ENCODE measurements around the gene MEAK7.
A peak's percentile ranks its signal among the peaks of the same experiment; 100 is the strongest.

MEAK7 gene, protein sequence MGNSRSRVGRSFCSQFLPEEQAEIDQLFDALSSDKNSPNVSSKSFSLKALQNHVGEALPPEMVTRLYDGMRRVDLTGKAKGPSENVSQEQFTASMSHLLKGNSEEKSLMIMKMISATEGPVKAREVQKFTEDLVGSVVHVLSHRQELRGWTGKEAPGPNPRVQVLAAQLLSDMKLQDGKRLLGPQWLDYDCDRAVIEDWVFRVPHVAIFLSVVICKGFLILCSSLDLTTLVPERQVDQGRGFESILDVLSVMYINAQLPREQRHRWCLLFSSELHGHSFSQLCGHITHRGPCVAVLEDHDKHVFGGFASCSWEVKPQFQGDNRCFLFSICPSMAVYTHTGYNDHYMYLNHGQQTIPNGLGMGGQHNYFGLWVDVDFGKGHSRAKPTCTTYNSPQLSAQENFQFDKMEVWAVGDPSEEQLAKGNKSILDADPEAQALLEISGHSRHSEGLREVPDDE

DNA sequence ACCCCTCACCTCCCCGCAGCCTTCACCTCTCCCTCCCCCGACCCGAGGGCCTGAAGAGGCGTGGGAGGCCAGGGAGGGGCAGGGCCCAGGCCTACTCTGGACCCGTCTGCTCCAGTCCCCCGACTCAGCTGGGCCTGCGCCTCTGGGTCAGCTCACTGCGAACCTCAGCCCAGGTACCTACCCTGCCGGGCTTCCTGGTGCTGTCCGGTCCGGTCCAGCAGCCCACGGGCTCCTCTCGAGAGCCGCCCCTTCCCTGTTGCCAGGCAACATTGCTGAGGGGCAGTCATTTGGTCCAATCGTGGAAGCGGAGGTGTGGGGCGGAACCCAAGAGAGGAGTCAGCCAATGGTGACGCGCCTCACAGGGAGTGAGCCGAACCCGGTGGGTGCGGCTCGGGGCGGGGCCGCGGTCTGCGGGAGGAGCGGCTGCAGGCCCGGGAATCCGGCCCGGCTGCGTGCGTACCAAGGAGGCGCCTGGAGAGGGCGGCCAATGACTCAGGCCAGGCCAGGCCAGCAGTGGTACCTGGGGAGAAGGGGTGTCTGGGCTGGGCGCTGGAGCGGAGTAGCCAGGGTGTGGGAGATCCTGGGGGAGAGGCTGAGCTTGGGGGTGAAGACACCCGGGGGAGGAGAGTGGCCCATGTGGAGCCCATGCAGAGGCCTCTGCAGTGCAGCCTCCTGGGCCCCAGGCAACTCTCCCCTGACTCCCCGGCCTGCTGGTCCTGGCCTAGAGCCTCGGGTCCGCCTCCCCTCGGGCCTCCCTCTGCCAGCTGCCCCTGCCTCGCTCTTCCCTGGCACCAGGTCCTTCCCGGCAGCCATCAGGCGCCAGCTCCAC is at the start of gene MEAK7:
Gene MEAK7, minus strand, starts transcription at position 240 of the 829 bp plus-strand sequence. CDS start 6,573 bp downstream, outside the sequence.
- peak; percentile 96 for DNase-seq (ENCODE audit: low read depth)

DNA sequence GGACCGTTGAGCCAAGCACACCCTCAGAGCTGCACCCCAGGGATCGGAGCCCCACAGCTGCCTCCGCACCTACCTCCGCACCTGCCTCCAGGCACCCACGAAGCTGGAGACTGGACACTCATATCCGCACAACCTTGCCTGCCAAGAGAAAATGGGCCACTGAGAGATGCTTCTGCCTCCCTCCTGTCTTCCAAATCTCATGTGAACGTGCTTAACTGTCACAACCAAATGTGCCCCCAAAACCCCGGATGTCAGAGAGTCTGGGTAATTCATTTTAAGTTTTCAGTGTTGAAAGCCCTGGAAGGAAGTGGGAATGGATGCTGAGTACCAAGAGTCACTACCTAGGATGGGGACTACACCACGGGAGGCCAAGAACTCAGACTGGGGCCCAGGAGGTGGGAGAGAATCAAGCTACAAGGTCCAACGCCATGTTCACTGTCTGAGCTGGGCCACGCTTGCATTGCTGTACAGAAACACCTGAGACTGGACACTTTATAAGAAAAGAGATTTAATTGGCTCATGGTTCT is 49.5 kb upstream of the MEAK7 start:
- DNase-seq (ENCODE audit: low read depth) = no peak

DNA sequence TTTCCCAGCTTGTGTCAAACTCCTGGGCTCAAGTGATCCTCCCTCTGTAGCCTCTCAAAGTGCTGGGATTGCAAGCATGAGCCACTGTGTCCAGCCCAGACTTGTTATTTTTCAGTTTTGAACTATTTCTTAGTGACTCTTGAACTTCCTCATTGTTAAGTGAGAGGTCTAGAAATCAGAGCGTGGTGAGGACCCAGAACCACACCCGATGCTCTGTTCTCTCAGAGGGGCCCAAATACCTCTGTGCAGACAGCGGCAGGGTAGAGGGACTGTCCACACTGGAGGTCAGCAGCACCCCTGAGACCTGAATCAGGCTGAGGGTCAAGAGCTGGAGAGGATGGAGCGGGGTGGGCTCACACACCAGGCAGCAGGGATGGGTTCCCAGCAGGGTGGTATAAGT is 47.7 kb upstream of the MEAK7 start:
- no peak for DNase-seq (ENCODE audit: low read depth)

DNA sequence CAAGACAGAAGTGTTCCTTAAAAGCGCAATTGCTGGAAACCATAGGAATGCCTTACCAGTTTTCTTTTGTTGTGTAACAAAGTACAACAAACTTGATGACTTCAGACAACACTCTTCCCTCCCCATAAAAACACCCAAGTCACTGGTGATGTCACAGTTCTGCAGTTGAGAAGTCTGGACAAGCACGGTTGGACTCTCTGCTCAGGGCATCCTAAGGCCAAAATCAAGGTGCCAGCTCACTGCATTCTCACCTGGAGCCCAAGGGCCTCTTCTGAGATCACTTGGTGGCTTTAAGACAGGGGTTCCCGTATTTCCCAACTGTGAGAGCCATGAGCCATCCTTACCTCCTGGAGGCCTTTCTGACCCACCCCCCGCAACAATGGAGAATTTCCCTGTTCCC is 45.6 kb upstream of the MEAK7 start:
- no peak for DNase-seq (ENCODE audit: low read depth)

DNA sequence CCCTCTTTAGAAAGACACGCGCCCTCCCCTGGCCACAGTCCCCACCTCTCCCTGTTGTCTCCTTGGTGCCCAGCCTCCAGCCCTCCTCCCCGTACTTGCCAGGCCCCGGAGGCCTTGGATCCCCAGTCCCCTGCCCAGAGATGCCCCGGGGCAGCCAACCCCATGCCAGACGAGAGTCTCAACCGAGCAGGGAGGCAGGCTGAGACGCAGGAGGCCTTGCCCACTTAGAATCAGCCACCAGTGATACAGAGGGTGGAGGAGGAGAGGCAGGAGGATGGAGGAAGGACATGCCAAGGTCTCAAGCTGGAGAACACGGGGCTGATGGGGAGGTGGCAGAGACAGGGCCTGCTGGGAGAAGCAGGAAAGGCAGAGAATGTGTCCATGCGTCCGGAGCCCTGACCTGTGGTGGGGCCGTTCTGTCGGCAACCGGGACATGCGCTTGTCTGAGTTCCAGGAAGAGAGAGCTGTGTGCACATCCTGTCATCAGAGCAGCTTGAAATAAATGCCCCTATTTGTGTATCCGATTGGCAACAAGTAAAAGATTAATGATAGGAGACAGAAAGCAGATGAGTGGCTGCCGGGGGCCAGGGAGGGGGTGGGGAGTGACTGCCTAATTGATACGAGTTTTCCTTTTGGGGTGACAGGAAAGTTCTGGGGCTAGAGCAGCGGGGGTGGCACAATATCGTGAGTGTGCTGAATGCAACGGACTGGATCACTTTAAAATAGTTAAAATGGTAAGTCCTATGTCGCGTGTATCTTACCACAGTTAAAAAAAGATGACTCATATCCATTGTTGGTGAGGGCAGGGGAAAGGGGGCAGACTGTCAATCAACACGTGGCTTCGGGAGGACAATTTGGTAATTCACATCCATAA is 44.7 kb upstream of the MEAK7 start:
- no peak for DNase-seq (ENCODE audit: low read depth)

DNA sequence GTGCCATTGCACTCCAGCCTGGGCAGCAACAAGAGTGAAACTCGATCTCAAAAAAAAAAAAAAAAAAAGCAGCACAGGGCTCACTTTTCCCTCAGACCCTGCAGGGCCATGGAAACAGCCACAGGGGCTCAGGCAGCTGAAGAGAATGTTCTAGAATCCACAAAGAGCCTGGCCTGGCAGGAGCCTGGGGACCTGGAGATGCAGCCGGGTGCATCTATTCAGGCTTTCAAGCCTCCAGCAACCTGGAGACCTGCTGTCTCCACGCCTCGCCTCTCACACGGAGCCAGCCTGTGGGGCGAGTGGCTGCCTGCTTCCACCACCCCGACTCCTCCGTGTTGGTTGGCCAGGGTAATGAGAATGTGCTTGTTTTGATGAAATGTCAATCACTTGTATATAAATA is 44.0 kb upstream of the MEAK7 start:
- DNase-seq (ENCODE audit: low read depth) = no peak

DNA sequence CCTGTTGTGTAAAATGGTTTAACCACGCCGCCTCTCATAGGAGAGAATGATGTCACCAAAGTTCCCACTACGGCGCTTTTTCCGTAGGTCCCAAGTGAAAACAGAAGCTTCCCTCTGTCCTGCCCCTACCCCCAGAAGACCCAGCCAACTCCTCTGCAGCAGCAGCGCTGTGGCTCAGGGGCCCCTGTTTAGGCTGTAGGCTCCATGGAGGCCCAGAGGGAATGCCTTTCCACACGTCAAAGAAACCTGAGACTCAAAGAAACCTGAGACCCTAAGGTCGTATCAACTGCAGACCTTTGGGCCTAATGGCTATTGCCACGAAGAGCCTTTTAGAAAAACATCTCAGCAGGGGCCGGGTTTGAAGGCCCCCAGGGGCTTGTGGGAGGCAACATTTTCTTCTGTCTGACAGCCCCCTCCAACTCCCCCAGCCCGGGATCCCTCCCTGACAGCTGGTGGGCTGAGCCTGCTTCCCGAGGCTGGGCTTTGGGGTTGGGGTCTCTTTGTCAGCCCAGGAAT is 43.1 kb upstream of the MEAK7 start:
- DNase-seq (ENCODE audit: low read depth) = no peak

DNA sequence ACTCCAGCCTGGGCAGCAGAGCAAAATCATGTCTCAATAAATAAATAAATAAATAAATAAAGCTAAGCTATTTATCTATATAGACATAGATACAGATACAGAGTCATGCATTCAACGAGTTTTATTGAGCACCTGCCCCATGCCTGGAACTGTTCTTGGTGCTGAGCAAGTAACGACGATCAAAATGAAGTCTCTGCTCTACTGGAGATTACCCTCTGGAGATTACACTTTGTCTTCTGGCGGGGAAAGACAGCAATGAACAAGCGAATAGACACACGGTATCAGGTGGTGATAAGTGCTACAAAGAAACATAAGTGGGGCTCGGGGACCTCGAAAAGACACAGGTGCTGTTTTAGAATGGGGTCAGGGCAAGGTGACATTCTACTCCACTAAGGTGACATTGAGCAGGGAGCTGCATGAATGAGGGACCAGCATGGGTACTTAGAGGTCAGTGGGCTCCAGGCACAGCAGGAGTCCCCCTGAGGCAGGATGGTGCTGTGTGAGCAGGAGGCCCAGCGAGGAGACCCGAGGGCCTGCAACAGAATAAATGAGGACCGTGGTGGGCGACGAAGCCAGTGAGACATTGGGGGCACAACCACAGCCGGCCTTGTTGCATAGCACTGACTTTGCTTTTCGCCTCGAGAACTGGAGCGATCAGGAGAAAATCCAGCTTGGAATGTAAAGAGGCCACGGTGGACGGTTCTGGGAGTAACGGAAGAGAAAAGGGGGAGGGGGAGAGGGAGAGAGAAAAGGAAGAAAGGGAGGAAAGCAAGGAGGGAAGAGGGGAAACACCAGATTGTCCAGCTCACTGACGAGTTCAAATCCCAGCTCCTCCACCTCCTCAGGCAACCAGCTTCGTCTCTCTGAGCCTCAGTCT is 42.4 kb upstream of the MEAK7 start:
- no peak for DNase-seq (ENCODE audit: low read depth)

DNA sequence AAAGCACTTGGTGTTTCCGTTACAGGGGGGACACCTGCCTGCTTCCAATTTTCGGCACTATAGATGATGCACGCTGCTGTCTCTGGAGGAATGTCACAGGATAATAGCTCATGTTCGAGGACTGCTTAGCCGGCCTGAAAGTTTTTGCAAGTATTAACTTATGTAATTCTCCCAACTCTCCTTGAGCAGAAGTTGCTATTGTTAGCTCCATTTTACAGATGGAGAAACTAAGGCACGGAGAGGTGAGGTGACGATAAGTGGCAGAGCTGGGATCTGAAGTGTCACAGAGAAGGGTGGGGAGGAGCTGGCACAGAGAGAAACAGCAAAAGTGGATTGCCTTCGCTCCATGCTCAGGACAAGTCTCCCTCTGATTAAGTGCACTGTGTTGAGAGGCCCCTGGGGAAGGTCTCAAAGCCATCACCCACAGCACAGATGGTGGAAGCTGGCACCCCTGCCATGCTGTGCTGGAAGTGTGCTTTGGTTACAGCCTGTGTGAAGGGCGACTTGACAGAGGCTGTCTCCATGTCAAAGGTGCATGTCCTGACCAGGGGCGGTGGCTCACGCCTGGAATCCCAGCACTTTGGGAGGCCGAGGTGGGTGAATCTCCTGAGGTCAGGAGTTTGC is 40.8 kb upstream of the MEAK7 start:
- DNase-seq (ENCODE audit: low read depth) = no peak

DNA sequence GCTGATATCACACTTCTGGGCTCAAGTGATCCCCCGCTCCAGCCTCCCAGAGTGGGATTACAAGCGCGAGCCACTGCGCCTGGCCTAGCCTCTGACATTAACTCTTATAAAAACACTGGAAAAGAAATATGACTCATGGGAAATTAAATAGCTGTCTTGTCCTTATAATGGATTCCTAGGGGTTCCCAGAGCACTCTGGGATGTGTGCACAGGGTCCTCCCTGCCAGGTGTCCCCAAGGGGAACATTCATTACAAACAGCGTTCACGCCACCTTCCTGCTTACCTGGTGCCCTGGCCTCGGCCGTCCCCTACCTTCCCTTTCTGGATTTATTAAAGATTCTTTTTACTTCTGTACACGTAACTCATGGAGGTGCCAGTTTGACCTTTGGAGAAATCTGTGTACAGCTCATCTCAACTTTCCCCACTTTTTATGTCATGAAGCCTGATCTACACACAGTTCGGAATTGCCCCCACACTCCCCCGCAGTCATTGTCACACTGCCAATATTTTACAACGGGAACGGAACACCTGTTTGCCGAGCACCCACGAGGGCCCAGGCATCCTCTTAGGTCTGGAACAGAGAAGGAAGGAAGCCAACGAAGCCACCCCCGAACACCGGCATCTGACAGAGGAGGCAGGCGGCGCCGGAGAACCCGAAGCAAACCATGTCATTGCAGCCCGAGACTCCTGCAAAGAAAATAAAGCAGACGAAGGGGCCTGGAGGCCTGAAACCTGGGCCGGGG is 39.7 kb upstream of the MEAK7 start:
- DNase-seq (ENCODE audit: low read depth) = no peak

DNA sequence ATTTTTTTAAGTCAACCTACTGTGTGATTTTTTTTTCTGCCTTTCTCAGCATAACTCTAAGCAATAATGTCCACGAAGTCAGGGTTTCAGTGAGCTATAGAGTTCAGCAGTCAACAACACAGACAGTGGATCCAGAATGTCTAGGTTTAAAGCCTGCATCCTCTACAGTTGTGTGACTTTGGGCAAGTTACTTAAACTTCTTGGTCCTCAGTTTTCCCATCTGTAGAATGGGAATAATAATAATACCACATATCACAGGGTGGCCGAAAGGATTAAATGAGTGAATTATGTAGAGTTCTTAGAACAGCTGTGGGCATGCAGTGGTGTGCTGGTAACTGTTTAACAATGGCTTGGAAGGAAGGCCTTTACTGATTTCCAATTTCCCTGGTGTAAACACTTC is 38.8 kb upstream of the MEAK7 start:
- DNase-seq (ENCODE audit: low read depth) = no peak

DNA sequence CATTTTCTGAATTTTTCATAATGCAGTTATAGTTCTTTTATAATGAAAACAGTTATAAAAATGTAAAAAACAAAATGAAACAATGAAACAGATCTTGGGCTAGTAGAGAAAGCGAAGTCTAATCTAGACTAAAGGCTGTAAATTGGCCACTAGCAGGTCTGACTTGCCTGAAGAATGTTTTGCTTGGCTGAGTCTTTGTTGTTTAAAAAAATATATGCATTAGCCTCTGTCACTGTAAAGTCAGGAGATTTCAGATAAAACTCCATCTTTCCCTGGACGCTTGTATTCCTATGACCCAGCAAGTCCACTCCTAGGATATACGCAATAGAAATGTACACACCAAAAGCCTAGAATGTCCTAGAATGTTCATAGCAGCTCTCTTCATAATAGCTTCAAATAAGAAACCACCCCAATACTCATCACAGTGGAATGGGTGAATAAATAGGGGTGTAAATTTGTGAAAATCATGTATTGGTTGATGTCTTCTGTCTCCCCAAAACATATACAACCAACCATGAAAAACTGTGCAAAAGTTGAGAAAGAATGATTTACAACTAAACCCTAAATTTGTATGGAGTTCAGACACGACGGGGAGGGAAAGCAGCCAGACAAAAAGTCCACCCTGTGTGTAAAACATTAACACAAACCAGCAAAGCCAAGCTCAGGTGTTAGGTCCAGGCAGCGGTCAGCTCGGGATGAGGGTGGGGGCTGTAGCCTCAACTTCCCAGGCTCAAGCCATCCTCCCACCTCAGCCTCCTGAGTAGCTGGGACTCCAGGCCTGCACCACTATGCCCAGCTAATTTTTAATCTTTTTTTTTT is 37.7 kb upstream of the MEAK7 start:
- no peak for DNase-seq (ENCODE audit: low read depth)

DNA sequence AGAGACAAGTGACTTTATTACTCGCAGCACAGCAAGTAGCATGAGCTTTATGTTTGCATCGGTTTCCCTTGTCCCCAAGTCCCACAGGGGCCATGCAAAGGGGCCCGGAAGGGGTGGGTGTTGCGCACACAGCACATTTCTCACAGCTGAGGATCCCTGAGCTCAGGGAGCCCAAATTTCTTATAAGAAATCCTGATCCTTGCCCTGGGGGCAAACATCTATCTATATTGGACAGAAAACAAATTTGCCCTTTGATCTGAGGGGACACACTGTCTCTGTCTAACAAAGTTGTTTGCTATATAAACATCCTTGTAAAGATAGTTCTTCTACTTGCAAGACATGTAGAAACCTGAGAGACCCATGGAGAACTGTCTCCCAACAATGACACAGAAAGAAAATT is 35.7 kb upstream of the MEAK7 start:
- DNase-seq (ENCODE audit: low read depth) = no peak

DNA sequence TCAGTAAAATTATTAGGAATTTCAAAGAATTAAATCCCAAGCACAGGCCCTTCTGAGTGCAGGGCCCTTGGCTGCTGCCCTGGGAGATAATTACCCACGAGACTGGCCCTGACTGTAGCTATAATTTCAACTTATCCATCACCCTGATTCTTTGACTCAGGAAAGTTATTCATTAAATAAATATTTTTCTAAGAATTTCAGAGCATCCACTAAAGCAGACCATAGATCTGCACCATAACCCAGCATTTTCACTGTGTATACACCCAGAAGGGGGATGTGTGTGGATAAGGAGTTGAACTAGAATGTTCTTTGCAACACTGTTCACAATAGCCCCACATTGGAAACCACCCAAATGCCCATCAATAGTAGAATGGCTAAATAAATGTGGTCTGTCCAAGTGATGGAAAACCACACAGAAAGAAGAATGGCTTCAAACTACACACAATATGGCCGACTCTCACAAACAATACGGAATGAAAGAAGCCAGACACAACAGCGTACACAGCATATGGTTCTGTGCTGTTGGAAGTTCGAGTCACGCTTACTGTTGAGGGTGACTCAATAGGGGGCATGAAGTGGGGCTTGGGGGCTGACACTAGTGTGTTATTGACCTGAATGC is 33.9 kb upstream of the MEAK7 start:
- DNase-seq (ENCODE audit: low read depth) = no peak

DNA sequence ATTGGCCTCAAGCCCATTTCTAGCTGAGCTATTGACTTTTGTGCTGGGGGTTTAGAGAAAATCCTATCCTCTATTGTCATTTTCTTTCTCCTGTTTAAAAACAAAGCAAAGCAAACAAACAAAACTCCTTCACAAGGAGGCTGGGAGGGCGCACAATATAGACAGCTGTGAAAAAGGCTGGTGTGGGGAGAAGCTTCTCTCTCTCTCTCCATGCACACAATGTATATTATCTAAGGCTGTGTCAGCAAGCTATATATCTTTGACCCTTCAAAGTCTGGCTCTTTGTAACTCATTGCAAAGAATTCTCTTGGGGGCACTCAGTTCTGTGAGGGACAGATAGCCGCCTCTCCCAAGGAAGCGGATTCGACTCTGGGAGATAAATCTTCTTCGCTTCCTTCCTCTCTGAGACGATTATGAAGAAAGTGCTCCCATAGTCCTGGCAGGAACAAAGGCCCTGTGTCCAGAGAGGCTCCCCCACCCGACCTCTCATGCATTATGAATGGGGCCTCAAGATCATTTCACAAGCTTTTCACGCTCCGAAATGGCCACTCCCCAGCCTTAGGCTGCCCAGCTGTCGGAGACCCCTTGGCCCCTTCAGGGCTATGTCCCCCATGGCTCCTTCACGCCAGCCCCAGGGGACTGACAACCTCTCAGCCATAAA is 33.2 kb upstream of the MEAK7 start:
- DNase-seq (ENCODE audit: low read depth) = no peak

DNA sequence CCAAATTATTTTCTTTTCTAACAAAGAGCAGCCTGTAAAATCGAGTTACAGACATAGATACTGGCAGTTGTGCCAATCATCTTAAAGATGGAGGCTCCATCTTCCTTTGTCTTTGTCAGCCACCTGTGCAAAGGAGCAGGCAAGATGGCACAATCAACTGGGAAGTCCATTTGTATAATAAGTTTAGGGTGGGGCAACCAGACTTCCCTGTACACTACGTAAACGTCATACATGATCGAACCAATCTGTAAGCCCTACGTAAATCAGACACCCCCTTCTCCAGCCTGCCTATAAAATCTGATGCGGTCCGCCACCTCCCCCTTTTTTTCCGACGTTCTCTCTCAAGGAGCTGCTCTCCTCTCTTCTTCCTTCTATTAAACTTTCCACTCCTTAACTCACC is 31.4 kb upstream of the MEAK7 start:
- no peak for DNase-seq (ENCODE audit: low read depth)

DNA sequence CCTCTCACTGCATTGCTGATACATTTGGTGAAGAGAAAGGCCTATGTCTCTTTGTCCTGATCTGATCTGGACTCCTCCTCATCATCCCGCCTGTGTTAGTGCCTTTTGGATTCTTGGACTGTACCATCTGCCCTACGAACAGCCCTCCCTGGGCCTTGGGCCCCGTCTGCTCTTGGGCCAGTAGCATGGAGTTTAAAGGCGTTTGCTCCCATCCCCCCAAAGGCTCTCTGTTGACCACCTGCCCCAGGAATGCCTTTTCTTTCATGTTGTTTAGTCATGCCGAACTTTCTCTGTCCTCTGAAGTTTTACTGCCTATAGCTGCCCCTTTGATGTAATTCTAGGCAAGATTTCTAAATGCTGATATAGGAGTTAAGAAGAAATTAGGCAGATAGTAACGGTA is 30.9 kb upstream of the MEAK7 start:
- no peak for DNase-seq (ENCODE audit: low read depth)

DNA sequence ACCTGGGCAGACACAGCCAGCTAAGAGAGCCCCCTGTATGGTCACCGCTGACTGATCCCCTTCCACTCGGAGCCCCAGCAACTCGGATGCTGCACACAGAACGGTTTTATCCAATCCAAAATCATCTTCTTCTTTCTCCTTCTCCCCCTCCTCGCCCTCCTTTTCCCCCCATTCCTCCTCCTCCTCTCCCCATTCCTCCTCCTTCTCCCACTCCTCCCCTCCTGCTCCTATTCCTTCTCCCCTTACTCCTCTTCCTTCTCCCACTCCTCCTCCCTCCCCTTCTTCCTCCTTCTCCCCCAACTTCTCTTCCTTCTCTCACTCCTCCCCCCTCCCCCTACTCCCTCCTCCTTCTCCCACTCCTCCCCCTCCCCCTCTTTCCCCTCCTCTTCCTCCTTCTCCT is 30.4 kb upstream of the MEAK7 start:
- no peak for DNase-seq (ENCODE audit: low read depth)
